ENCODE data around the gene LMTK2.
A peak's percentile ranks its signal among the peaks of the same experiment; 100 is the strongest.

Gene LMTK2

DNA sequence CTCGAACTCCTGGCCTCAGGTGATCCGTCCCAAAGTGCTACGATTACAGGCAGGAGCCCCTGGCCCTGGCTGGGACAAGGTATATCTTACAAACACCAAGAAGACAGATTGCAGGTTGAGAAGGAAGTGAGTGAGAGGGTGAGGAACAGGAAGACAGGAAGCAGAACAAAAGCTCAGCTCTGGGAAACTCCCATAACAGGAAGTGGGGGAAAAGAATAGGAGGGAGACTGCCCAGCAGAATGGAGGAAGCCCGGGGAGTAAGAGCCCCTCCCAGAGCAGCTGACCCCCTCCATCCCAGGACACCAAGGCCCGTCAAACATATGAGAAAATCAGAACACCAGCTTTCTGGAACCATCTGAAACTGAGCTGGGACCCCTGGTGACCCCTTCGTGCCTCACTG, 142.4 kb downstream of the LMTK2 start:
- Histone ChIP-seq H3K9me3 (ENCODE audit: severe bottlenecking) (no peaks in the 10 kb centered on the region), H3K4me3 (ENCODE audit: severe bottlenecking) (no peak overlapping the region), H3K36me3 (ENCODE audit: low read depth) (no peaks in the 10 kb centered on the region), H3K27me3 (ENCODE audit: insufficient read depth, poor library complexity, severe bottlenecking) (no peaks in the 10 kb centered on the region), H3K27ac (ENCODE audit: poor library complexity, severe bottlenecking) (no peak overlapping the region), H3K4me1 (ENCODE audit: insufficient read depth, poor library complexity, severe bottlenecking) (peaks cover 6% of the 10 kb centered on the region)
- TF ChIP-seq, protein P1, sequence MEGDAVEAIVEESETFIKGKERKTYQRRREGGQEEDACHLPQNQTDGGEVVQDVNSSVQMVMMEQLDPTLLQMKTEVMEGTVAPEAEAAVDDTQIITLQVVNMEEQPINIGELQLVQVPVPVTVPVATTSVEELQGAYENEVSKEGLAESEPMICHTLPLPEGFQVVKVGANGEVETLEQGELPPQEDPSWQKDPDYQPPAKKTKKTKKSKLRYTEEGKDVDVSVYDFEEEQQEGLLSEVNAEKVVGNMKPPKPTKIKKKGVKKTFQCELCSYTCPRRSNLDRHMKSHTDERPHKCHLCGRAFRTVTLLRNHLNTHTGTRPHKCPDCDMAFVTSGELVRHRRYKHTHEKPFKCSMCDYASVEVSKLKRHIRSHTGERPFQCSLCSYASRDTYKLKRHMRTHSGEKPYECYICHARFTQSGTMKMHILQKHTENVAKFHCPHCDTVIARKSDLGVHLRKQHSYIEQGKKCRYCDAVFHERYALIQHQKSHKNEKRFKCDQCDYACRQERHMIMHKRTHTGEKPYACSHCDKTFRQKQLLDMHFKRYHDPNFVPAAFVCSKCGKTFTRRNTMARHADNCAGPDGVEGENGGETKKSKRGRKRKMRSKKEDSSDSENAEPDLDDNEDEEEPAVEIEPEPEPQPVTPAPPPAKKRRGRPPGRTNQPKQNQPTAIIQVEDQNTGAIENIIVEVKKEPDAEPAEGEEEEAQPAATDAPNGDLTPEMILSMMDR (IDR thresholded peaks at IDR 0.05; ENCODE audit: poor library complexity, severe bottlenecking): no peak
- DNase-seq (ENCODE audit: low spot score) (no peak), ATAC-seq (ENCODE audit: low read depth) (no peak)

DNA sequence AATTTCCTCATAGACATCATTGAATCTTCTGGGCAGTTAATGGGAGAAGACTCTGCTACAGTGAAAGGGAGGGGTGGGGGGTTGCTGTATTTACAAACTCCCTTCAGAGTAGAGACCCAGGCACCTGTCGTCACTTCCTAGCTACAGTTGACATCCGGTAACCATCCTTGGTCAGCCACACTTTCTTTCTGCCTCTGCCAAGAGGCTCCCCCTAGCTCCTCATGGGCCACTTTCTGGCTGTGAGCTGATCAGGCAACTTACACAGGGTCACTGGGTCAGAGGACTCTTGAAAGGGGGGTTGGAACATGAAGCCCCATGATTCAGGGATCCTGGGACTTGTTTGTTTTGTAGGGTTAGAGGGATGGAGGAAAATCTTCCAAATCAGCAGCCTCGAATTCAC, 144.1 kb downstream of the LMTK2 start:
- Histone ChIP-seq H3K4me3 (ENCODE audit: severe bottlenecking) (peak overlapping the region; percentile 55), H3K27ac (ENCODE audit: poor library complexity, severe bottlenecking) (peak overlapping the region; percentile 26)
- no peak for DNase-seq (ENCODE audit: low spot score)

DNA sequence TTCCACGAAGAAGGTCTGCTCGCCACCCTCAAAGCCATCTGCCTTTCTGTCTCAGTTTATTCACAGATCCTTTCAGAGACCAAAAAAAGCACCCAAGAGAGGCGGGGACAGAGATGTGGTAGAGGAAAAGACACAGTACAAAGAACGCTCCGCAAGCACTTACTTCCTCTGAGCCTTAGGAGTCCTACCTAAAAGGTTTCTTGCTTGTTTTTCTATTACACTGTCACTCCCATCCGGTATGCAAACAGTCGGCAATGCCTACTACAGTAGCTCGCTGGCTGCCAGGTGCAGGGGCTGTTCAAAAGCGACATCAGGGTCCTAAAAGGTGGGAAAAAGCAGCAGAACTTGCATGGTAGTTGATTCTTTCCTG, 144.6 kb downstream of the LMTK2 start:
- H3K27ac ChIP-seq (ENCODE audit: poor library complexity, severe bottlenecking): peak overlapping the region; percentile 26
- ATAC-seq (ENCODE audit: low read depth): peak; percentile 2; the same call in 2 of the 3 replicates
- H3K4me1 ChIP-seq (ENCODE audit: insufficient read depth, poor library complexity, severe bottlenecking): peaks cover 6% of the 10 kb centered on the region
- DNase-seq (ENCODE audit: low spot score): no peak
- H3K36me3 ChIP-seq (ENCODE audit: low read depth): peaks cover 2% of the 10 kb centered on the region; the same call in 1 of the 2 replicates
- no peaks in the 10 kb centered on the region for H3K9me3 ChIP-seq (ENCODE audit: severe bottlenecking)
- H3K4me3 ChIP-seq (ENCODE audit: severe bottlenecking): peak overlapping the region; percentile 55
- TF ChIP-seq, protein P1 (IDR thresholded peaks at IDR 0.05; ENCODE audit: poor library complexity, severe bottlenecking): no peak
- H3K27me3 ChIP-seq (ENCODE audit: insufficient read depth, poor library complexity, severe bottlenecking): no peaks in the 10 kb centered on the region

More for the DNA sequence above, 144.1 kb downstream of the LMTK2 start:
- TF ChIP-seq, protein P1 (IDR thresholded peaks at IDR 0.05; ENCODE audit: poor library complexity, severe bottlenecking): no peak
- H3K9me3 ChIP-seq (ENCODE audit: severe bottlenecking): no peaks in the 10 kb centered on the region
- H3K27me3 ChIP-seq (ENCODE audit: insufficient read depth, poor library complexity, severe bottlenecking): no peaks in the 10 kb centered on the region
- no peak for ATAC-seq (ENCODE audit: low read depth)
- H3K4me1 ChIP-seq (ENCODE audit: insufficient read depth, poor library complexity, severe bottlenecking): peaks cover 6% of the 10 kb centered on the region
- H3K36me3 ChIP-seq (ENCODE audit: low read depth): no peaks in the 10 kb centered on the region

DNA sequence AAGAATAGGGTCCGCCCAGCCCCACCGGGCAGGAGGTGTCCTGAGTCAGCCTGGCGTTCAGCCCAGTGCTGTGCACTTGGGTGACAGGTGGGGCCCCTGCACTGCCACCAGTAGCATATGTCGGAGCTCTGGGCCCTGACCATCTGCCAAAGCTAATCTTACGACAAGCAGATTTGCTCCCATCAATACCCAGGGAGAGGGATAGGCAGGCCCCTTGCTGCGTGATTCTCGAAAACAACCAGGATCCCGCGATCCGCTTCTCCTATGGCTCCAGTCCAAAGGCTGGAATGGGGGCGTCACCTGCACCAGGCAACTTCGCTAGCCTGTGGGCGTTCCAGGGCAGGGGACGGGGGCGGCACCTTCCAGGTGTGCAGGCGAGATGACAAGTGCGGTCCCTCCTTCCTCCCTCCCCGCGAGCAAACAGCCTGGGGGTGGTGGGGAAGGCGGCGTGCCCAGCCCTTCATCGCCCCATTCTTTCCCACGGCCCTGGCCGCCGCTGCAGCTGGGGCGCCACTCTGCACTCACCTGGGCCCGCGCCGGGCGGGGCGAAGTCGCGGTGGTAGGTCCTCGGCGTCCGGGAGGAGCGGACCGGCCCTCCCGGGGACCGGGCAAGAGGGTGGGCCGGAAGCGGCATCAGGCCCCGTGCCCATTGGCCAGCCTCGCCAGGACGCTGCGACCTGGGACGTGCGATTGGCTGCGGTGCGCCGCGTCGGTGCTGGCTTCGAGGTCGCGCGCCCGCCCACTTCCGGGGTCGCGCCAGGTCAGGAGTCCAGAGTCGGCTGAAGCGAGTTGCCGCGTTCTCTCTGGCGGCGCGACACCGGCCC, 145.2 kb downstream of the LMTK2 start, which contains the start of gene TECPR1:
Gene TECPR1, minus strand, starts transcription at position 632 of the 824 bp plus-strand sequence. CDS start 6,086 bp downstream, outside the sequence.
- Histone ChIP-seq H3K27me3 (ENCODE audit: insufficient read depth, poor library complexity, severe bottlenecking) (no peaks in the 10 kb centered on the region), H3K36me3 (ENCODE audit: low read depth) (peaks cover 3% of the 10 kb centered on the region; the same call in 1 of the 2 replicates), H3K4me3 (ENCODE audit: severe bottlenecking) (peak within 1 kb of the TSS; percentile 55), H3K9me3 (ENCODE audit: severe bottlenecking) (no peaks in the 10 kb centered on the region), H3K4me1 (ENCODE audit: insufficient read depth, poor library complexity, severe bottlenecking) (peaks cover 6% of the 10 kb centered on the region), H3K27ac (ENCODE audit: poor library complexity, severe bottlenecking) (peak within 1 kb of the TSS; percentile 26)
- DNase-seq (ENCODE audit: low spot score) (peak; percentile 93), ATAC-seq (ENCODE audit: low read depth) (peak; percentile 98)
- TF ChIP-seq, protein P1 (IDR thresholded peaks at IDR 0.05; ENCODE audit: poor library complexity, severe bottlenecking): no peak

Measured in RWPE2 (cell line).